DOHH2 (cell line): ENCODE data around the gene BLTP3A.
"Not testable (repeated sequence)": the region's sequence is repeated elsewhere in the genome, so short reads cannot be mapped to it uniquely, and the experiment has no call there.

Source experiments
- EZH2phosphoT487 ChIP-seq: fragments of 200-600 bp; sonication (generic); IDR thresholded peaks from 2 replicates; pipeline ENCODE4 v1.6.1; 2017; ENCODE audit warnings: borderline replicate concordance, mild to moderate bottlenecking, antibody characterized with exemption, low read length, moderate library complexity, mixed read lengths
- TF ChIP-seq, protein P1 (sequence below): fragments of 200-600 bp; sonication (generic); IDR thresholded peaks from one replicate; pipeline ENCODE4 v1.5.1; 2014; ENCODE audit warnings: antibody characterized with exemption, mild to moderate bottlenecking, low read depth, low read length; ENCODE audit not compliant: poor library complexity, severe bottlenecking

DNA sequence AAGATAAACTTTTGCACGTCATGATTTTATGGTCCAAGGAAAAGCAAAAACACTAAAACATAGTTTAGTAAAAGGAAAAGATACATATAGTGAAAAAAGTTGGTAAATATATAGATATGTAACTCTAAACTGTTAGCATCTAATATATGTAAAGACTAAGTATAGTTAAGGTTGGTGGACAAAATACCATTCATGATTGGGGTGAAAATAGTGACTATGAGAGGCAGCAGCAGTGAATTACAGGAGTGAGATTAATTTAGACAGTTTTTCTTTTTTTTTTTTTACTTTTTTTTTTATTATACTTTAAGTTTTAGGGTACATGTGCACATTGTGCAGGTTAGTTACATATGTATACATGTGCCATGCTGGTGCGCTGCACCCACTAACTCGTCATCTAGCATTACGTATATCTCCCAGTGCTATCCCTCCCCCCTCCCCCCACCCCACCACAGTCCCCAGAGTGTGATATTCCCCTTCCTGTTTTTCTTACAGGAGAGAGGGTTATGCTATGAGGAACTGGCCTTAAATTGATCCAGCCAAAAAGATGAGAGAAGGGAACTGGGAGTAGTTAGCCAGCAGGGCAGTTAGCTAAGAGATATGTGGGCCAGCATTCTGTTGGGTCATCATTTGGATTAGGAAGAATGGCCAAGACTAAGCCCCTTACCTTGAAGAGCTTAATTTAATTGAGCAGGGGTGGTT lies 27.1 kb downstream of the BLTP3A start:
- TF ChIP-seq, protein P1, sequence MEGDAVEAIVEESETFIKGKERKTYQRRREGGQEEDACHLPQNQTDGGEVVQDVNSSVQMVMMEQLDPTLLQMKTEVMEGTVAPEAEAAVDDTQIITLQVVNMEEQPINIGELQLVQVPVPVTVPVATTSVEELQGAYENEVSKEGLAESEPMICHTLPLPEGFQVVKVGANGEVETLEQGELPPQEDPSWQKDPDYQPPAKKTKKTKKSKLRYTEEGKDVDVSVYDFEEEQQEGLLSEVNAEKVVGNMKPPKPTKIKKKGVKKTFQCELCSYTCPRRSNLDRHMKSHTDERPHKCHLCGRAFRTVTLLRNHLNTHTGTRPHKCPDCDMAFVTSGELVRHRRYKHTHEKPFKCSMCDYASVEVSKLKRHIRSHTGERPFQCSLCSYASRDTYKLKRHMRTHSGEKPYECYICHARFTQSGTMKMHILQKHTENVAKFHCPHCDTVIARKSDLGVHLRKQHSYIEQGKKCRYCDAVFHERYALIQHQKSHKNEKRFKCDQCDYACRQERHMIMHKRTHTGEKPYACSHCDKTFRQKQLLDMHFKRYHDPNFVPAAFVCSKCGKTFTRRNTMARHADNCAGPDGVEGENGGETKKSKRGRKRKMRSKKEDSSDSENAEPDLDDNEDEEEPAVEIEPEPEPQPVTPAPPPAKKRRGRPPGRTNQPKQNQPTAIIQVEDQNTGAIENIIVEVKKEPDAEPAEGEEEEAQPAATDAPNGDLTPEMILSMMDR: not testable (repeated sequence)
- not testable (repeated sequence) for TF ChIP-seq EZH2phosphoT487
